Vagina (tissue), 2 donors: ENCODE measurements around the gene LPIN1. TPM values are rescaled to one million over a fixed set of nuclear protein-coding genes. Genes with fewer than 3 reads are reported as not detected.
"Not testable (repeated sequence)": the region's sequence is repeated elsewhere in the genome, so short reads cannot be mapped to it uniquely, and the experiment has no call there.

Experiments used
- DNase-seq, 2 donors: peaks; one replicate each; pipeline ENCODE4 v3.0.0-alpha.2; 2017; ENCODE audit errors: extremely low spot score in 2 of 2
- H3K27ac ChIP-seq: fragments of 200-600 bp; sonication (generic); one replicate; pipeline ENCODE4 v1.5.1; 2019
- H3K27me3 ChIP-seq: fragments of 200-600 bp; sonication (generic); one replicate; pipeline ENCODE4 v1.5.1; 2019
- H3K36me3 ChIP-seq, 2 donors: fragments of 200-600 bp; sonication (generic); one replicate each; pipeline ENCODE4 v1.5.1; 2017 to 2019
- H3K4me1 ChIP-seq: fragments of 200-600 bp; sonication (generic); one replicate; pipeline ENCODE4 v1.5.1; 2019
- H3K4me3 ChIP-seq, 2 donors: fragments of 200-600 bp; sonication (generic); 1 replicate in 1 of 2; 2 replicates in 1 of 2; pipeline ENCODE4 v1.5.1; 2016 to 2019
- H3K9me3 ChIP-seq: fragments of 200-600 bp; sonication (generic); one replicate; pipeline ENCODE4 v1.5.1; 2019
- POLR2A ChIP-seq, 2 donors: fragments of 450-650 bp; IDR thresholded peaks; one replicate each; pipeline ENCODE4 v1.6.1; 2017; ENCODE audit warnings: antibody characterized with exemption in 2 of 2, mild to moderate bottlenecking in 2 of 2, moderate library complexity in 2 of 2
- POLR2AphosphoS5 ChIP-seq, 2 donors: sonication (generic); formaldehyde crosslinking; IDR thresholded peaks; one replicate each; pipeline ENCODE4 v1.9.0; 2017; ENCODE audit warnings: antibody characterized with exemption in 2 of 2, mild to moderate bottlenecking in 2 of 2, low read depth in 1 of 2; ENCODE audit not compliant: insufficient read depth in 1 of 2
- intact Hi-C: fragments of 100-400 bp; cut with DNase I; formaldehyde crosslinking; loops from one replicate; pipeline ENCODE4 v1.15.1; 2023
- total RNA-seq: library from RNA; depleted of rRNA; stranded (reverse); fragments of >200 nt; gene quantifications from one replicate; pipeline ENCODE4 v1.2.3, GENCODE V29; 2016
- TF ChIP-seq, protein P1 (sequence below), 3 experiments: fragments of 450-650 bp in 2 of 3; fragments of 200-600 bp in 1 of 3; sonication (generic) in 1 of 3; IDR thresholded peaks; one replicate each; pipeline ENCODE4 v1.5.1; 2017 to 2019; ENCODE audit warnings: antibody characterized with exemption in 3 of 3, mild to moderate bottlenecking in 2 of 3, moderate library complexity in 2 of 3

The LPIN1 gene
- total RNA-seq, 1 donor from 2014 or later = 67.5 TPM

DNA sequence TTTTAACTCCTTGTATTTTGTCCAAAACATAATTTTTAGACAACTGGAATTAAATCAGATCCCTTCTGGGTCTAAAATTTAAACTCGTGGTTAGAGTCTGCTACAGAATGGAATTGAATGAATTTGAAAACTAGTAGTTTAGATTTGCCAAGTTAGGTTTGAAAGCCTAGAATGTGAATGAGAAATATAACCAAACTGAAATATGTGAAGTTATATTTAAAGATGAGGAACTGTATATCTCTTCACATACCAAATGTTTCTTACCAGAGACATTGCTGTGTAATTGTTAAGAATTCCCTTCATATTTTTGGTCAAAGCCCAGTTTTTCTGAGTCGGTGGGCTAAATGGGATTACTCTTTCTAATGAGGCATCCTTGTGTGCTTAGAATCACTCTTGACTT, 74.2 kb downstream of the LPIN1 start:
- Histone ChIP-seq H3K36me3 (peaks cover 0 to 50% of the 10 kb centered on the region in 2 donors), H3K27ac (no peak overlapping the region), H3K27me3 (no peaks in the 10 kb centered on the region), H3K9me3 (no peaks in the 10 kb centered on the region), H3K4me3 (no peak overlapping the region), H3K4me1 (no peaks in the 10 kb centered on the region)
- DNase-seq = no peak
- intact Hi-C loops = no loop called here
- TF ChIP-seq, protein P1, sequence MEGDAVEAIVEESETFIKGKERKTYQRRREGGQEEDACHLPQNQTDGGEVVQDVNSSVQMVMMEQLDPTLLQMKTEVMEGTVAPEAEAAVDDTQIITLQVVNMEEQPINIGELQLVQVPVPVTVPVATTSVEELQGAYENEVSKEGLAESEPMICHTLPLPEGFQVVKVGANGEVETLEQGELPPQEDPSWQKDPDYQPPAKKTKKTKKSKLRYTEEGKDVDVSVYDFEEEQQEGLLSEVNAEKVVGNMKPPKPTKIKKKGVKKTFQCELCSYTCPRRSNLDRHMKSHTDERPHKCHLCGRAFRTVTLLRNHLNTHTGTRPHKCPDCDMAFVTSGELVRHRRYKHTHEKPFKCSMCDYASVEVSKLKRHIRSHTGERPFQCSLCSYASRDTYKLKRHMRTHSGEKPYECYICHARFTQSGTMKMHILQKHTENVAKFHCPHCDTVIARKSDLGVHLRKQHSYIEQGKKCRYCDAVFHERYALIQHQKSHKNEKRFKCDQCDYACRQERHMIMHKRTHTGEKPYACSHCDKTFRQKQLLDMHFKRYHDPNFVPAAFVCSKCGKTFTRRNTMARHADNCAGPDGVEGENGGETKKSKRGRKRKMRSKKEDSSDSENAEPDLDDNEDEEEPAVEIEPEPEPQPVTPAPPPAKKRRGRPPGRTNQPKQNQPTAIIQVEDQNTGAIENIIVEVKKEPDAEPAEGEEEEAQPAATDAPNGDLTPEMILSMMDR (IDR thresholded peaks at IDR 0.05) = no peak
- TF ChIP-seq POLR2AphosphoS5 (IDR thresholded peaks at IDR 0.05; ENCODE audit: insufficient read depth in 1 of 2, low read depth in 1 of 2) = no peak
- no peak for TF ChIP-seq POLR2A (IDR thresholded peaks at IDR 0.05)

DNA sequence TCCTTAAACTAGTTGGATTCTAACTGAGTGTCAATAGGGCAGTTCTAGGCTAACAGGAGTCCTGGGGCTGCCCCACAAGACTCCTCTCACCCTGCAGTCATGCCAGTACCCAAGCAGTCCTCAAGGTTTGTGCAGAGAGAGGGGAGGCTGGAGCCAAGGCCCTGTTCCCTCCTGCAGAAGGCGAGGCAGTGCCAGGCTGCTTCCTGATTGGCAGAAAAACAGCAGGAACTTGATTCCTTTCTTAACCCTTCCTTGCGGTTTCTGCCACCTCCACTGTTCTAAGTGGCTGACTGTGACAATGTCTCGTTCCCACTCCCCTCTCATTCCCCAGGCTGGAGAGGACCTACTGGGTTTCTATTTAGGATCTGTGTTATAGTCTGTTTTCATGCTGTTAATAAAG, 75.3 kb downstream of the LPIN1 start:
- no peak for DNase-seq
- Histone ChIP-seq H3K4me1 (no peaks in the 10 kb centered on the region), H3K4me3 (no peak overlapping the region), H3K27me3 (no peaks in the 10 kb centered on the region), H3K9me3 (no peaks in the 10 kb centered on the region), H3K27ac (no peak overlapping the region), H3K36me3 (peaks cover 0 to 51% of the 10 kb centered on the region in 2 donors)
- intact Hi-C loops = no loop called here
- TF ChIP-seq POLR2AphosphoS5 (IDR thresholded peaks at IDR 0.05; ENCODE audit: insufficient read depth in 1 of 2, low read depth in 1 of 2) (no peak), POLR2A (IDR thresholded peaks at IDR 0.05) (no peak)
- TF ChIP-seq, protein P1 (IDR thresholded peaks at IDR 0.05) = no peak

DNA sequence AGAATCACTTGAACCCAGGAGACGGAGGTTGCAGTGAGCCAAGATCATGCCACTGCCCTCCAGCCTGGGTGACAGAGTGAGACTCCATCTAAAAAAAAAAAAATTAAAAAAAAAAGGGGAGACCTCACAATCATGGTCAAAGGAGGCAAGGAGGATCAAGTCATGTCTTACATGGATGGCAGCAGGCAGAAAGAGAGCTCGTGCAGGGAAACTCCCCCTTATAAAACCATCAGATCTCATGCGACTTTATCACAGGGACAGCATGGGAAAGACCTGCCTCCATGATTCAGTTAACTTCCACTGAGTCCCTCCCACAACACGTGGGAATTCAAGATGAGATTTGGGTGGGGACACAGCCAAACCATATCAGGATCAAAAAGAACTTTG, 75.9 kb downstream of the LPIN1 start:
- H3K36me3 ChIP-seq = peaks cover 0 to 47% of the 10 kb centered on the region in 2 donors
- H3K9me3 ChIP-seq, H3K4me1 ChIP-seq, H3K27ac ChIP-seq, H3K4me3 ChIP-seq, DNase-seq, intact Hi-C loops, H3K27me3 ChIP-seq: not testable (repeated sequence)

DNA sequence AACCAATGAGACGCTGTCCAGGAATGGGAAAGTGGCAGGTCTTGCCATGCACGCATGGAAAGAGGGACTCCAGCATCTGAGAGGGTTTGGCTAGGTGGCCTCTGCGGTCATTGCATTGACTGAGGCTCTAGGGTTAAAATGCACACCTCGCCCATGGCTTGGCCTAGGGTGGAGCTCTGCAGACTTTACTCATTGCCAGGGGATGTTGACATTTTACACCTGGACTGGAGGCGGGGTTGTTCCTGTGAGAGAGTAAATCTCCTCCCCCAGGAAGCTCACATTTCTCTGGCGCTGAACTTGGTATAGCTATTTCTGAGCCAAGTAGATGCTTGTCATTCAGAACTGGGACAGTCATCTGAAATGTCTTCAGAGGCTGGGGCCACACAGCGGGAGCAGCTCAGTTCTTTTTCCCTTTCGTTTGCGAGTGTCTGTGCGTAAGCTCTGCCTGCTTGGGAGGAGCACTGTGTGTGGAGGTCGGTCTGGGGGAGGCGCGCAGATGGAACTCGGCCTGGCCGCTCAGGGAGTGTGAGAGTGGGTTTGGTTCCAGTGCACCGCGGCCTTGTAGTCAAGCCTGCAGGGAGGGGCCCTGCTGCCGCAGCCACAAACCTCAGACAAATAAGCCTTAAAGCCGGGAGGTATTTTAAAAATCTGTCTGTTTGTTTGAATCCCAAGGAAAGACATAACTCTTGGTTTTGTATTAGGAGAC, 76.5 kb downstream of the LPIN1 start:
- no peaks in the 10 kb centered on the region for H3K4me1 ChIP-seq
- TF ChIP-seq POLR2A (IDR thresholded peaks at IDR 0.05) = no peak
- TF ChIP-seq, protein P1 (IDR thresholded peaks at IDR 0.05) = no peak
- no peak for TF ChIP-seq POLR2AphosphoS5 (IDR thresholded peaks at IDR 0.05; ENCODE audit: insufficient read depth in 1 of 2, low read depth in 1 of 2)
- no peaks in the 10 kb centered on the region for H3K9me3 ChIP-seq
- no peak overlapping the region for H3K27ac ChIP-seq
- H3K36me3 ChIP-seq = peaks cover 0 to 41% of the 10 kb centered on the region in 2 donors
- H3K27me3 ChIP-seq = no peaks in the 10 kb centered on the region
- H3K4me3 ChIP-seq = no peak overlapping the region
- intact Hi-C loops = no loop called here
- DNase-seq = no peak

DNA sequence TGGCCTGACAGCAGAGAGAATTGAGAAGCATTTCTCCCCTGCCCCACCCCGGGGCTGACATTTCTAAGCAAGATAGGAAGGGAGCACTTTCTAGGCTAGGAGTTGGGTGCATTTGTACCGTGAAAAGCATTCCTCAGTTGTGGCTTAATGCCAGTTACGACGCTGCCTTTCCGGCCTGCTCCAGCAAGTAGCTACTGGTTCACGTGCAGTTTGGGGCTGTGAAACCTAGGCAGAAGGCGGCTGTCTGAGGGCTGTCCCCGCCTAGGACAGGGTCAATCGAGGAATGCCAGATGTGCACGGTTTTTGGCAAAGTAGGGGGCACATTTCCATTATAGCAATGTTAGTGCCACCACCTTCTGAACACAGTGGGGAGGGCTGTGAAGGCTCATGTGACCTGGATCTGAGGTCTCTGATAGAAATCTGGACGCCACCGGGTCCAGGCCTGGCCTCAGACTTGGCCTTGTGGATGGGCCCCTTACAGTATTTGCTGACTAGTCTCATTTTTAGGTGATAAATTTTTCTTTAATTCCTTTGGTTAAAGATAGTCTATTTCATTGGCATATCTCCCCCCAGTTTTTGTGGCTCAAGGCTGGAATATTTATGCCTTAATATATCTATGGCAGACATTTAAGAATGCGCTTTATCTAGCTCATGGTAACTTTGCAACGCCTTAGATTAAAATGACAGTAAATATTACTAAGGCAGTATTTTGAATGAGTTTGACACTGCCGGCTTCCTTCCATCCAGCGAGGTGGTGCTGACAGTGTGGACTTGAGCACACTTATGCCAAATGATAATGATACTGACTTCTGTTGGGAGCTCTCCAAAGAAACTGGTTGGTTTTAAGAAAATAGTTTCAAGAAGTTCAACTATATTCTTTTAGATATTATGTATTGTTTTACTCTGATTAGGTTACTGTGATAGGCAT, 78.7 kb downstream of the LPIN1 start:
- Histone ChIP-seq H3K27me3 (no peaks in the 10 kb centered on the region), H3K36me3 (peaks cover 0 to 31% of the 10 kb centered on the region in 2 donors), H3K9me3 (no peaks in the 10 kb centered on the region), H3K4me3 (no peak overlapping the region), H3K27ac (no peak overlapping the region), H3K4me1 (peaks cover 14% of the 10 kb centered on the region)
- DNase-seq = no peak
- intact Hi-C loops = no loop called here
- TF ChIP-seq, protein P1 (IDR thresholded peaks at IDR 0.05) = no peak
- TF ChIP-seq POLR2AphosphoS5 (IDR thresholded peaks at IDR 0.05; ENCODE audit: insufficient read depth in 1 of 2, low read depth in 1 of 2) (no peak), POLR2A (IDR thresholded peaks at IDR 0.05) (no peak)
